Epithelial cell of proximal tubule (primary cell): ENCODE data around the gene BCL6. TPM values are rescaled to one million over a fixed set of nuclear protein-coding genes. Genes with fewer than 3 reads are reported as not detected.
A peak's percentile ranks its signal among the peaks of the same experiment; 100 is the strongest.

Experiments
- DNase-seq: peaks from one replicate; pipeline ENCODE4 v3.0.0-alpha.2; 2011; ENCODE audit warnings: low read depth
- H3K4me3 ChIP-seq: 2 replicates; pipeline ENCODE4 v1.5.1; 2011; ENCODE audit warnings: low read depth, mild to moderate bottlenecking, low read length
- CTCF ChIP-seq: conservative IDR thresholded peaks from 2 replicates; pipeline ENCODE4 v1.5.1; 2012; ENCODE audit warnings: low read depth, mild to moderate bottlenecking, low read length
- total RNA-seq: library from RNA; depleted of rRNA; stranded (reverse); fragments of >200 nt; gene quantifications from 2 replicates; pipeline ENCODE4 v1.2.3, GENCODE V29; 2015

The BCL6 gene
- total RNA-seq, 1 donor from 2014 or later = 7.0 TPM

- peak; percentile 76 for TF ChIP-seq CTCF
- no peak for DNase-seq
Observed at GRCh38 chr3:187738331-187739093, 6.8 kb downstream of the BCL6 start.

DNA sequence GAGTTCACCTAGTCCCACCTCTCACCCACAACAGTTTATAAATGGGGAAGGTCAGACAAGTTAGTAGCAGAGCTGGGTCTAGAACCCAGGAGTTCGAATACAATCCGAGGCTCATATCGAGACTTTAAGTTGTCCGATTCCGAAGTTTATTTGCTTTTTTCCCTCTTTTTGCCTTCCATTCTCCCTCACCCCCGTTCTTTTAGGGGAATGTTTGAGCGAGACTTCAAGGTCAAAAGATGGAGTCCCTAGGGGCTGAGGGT, 7.3 kb downstream of the BCL6 start:
- peak overlapping the region; percentile 74 for H3K4me3 ChIP-seq
- no peak for TF ChIP-seq CTCF
- no peak for DNase-seq

More at GRCh38 chr3:187738331-187739093, 6.8 kb downstream of the BCL6 start:
- peak overlapping the region; percentile 74 for H3K4me3 ChIP-seq

DNA sequence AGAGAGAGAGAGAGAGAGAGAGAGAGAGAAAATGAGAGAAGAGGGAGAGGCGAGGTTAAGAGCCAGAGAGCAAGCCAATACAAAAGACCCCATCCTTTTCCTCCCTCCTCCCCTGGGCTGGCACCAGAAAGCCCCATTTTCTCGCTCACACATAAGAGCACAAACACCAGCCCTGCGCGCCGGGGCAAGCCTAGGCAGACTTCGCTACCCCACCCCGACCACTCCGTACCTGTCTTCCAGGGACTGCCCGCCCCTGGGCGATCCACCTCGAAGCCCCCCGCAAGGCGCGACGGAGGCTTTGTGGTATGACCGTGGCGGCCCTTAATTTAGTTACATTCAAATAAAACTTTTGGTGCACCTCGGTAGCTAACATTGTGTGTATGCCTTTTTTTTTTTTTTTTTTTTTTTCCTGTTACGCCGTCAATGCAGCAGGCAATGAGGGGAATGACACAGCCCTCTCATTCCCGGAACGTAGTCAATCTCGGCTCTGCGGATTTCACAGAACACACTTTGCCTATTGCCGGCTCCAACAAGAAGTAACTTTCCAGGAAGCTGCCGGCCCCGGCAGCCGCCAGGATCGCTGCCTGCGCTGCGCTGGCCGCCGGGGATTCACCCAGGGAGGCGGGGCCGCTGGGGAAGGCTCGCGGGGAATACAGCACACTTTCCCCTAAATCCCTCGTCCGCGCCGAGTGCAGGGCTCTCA, 7.7 kb downstream of the BCL6 start:
- TF ChIP-seq CTCF = peak; percentile 13
- peak overlapping the region; percentile 74 for H3K4me3 ChIP-seq
- no peak for DNase-seq

- DNase-seq = no peak
- peak overlapping the region; percentile 74 for H3K4me3 ChIP-seq
- TF ChIP-seq CTCF = no peak
Observed at GRCh38 chr3:187737006-187737367, 8.3 kb downstream of the BCL6 start.

DNA sequence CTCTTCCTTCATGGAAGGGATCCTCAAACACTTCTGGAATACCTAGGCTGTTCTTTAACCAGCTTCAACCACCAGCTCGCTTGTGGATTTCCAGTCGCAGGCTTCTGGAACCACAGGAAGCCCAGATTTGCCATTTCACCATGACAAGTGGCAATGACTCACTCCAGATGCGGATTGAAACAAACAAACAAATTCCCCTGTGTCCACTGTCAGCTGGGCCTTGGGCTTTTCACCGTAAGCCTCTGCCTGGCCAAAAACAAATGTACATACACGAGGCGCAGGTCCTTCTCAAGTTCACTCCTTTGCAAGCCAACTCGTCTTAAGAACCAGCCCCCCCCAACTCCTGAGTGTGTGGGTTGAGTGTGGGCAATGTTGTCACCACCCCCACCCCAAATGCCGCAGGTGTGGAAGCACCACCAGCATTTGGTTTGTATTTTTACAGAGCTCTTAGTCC, 8.8 kb downstream of the BCL6 start:
- TF ChIP-seq CTCF = no peak
- H3K4me3 ChIP-seq = no peak overlapping the region
- no peak for DNase-seq

GRCh38 chr3:187735837-187736236, 9.4 kb downstream of the BCL6 start:
- no peak for TF ChIP-seq CTCF
- DNase-seq = no peak
- no peak overlapping the region for H3K4me3 ChIP-seq

GRCh38 chr3:187735383-187735782, 9.9 kb downstream of the BCL6 start:
- no peak for TF ChIP-seq CTCF
- no peak for DNase-seq
- H3K4me3 ChIP-seq = no peak overlapping the region
